ENCODE results near the gene ECI2.
"Not testable (repeated sequence)": the region's sequence is repeated elsewhere in the genome, so short reads cannot be mapped to it uniquely, and the experiment has no call there.

ECI2 gene

GRCh38 chr6:4102687-4103244 lies 32.6 kb downstream of the ECI2 start:
- no peak for DNase-seq (ENCODE audit: low read depth in 2 of 2)

- DNase-seq (ENCODE audit: low read depth in 2 of 2): no peak
Observed at GRCh38 chr6:4101298-4101697, 34.1 kb downstream of the ECI2 start.

- DNase-seq (ENCODE audit: low read depth in 2 of 2): no peak
Observed at GRCh38 chr6:4100655-4101054, 34.7 kb downstream of the ECI2 start.

- no peak for DNase-seq (ENCODE audit: low read depth in 2 of 2)
Observed at GRCh38 chr6:4093288-4093687, 42.1 kb downstream of the ECI2 start.

- no peak for DNase-seq (ENCODE audit: low read depth in 2 of 2)
Observed at GRCh38 chr6:4091941-4092340, 43.4 kb downstream of the ECI2 start.

GRCh38 chr6:4090043-4090442 lies 45.3 kb downstream of the ECI2 start:
- DNase-seq (ENCODE audit: low read depth in 2 of 2): not testable (repeated sequence)

GRCh38 chr6:4088704-4089103 lies 46.7 kb downstream of the ECI2 start:
- no peak for DNase-seq (ENCODE audit: low read depth in 2 of 2)

GRCh38 chr6:4085332-4085700 lies 50.1 kb downstream of the ECI2 start:
- DNase-seq (ENCODE audit: low read depth in 2 of 2): no peak

GRCh38 chr6:4084444-4085331 lies 50.7 kb downstream of the ECI2 start:
- DNase-seq (ENCODE audit: low read depth in 2 of 2): no peak

- DNase-seq (ENCODE audit: low read depth in 2 of 2): no peak
Observed at GRCh38 chr6:4078691-4079471, 56.5 kb downstream of the ECI2 start, which contains the start of gene FAM217A. TSS of gene FAM217A (minus strand) at chr6:4079137. CDS start at chr6:4077414, 1,723 bp downstream.

- no peak for DNase-seq (ENCODE audit: low read depth in 2 of 2)
Observed at GRCh38 chr6:4074478-4075235, 60.7 kb downstream of the ECI2 start.

- no peak for DNase-seq (ENCODE audit: low read depth in 2 of 2)
Observed at GRCh38 chr6:4071330-4071729, 64.0 kb downstream of the ECI2 start.

GRCh38 chr6:4069199-4069598 lies 66.2 kb downstream of the ECI2 start:
- no peak for DNase-seq (ENCODE audit: low read depth in 2 of 2)

GRCh38 chr6:4067673-4068072 lies 67.7 kb downstream of the ECI2 start:
- DNase-seq (ENCODE audit: low read depth in 2 of 2): no peak

- DNase-seq (ENCODE audit: low read depth in 2 of 2): no peak
Observed at GRCh38 chr6:4066029-4066755, 69.2 kb downstream of the ECI2 start.

Measured in stimulated activated CD8-positive, alpha-beta memory T cell treated with anti-CD3 and anti-CD28 coated beads, Interleukin-15, amount 100 ng/mL, for 48 hours (primary cell).